GM10248 (cell line): ENCODE results near the gene ZIC4.

Source experiments
- CTCF ChIA-PET: fragments of 300-600 bp; sonication (Branson Sonifier 250); formaldehyde crosslinking; extraction: SDS; loops from one replicate; lab custom pipeline; 2021; ENCODE audit warnings: antibody characterized with exemption; lab: Yijun Ruan, JAX
- POLR2A ChIA-PET: fragments of 350-650 bp; sonication (Branson Sonifier 250); formaldehyde crosslinking; extraction: SDS; loops from one replicate; lab custom pipeline; 2020; ENCODE audit warnings: antibody characterized with exemption; lab: Yijun Ruan, JAX
- DNase-seq: peaks from one replicate; pipeline ENCODE4 v3.0.0; 2012; ENCODE audit errors: extremely low spot score
- TF ChIP-seq, protein P1 (sequence below): IDR thresholded peaks from 2 replicates; pipeline ENCODE4 v1.5.1; 2012; ENCODE audit warnings: mild to moderate bottlenecking, low read depth; ENCODE audit errors: extremely low read depth, missing control alignments, control extremely low read depth

The ZIC4 gene

DNA sequence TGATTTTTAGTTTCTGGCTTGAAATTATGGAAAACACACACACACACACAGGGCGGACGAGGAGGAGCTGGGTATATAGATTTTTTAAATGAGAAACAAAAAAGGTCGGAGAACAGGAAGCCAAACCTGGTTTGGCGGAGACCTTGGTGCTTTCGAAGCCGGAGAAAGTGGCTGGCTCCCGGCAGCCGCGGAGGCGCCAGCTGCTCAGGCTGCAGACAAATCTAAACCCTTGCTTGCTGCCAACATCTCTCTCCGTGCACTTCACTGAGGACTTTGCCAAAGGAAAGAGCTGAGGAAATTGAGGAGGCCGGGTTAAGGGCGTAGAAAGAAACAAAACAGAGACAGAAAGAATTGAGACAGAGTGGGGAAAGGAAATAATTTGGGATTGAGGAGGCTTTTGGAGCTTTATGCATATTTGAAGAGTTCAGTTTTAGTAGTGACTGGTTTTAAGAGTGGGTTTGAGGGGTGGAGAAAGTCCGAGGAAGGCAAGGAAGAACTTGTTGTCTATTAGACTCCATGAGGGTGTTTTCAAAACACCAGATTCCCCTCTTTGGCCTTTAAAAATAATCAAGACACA, 5.0 kb upstream of the ZIC4 start:
- TF ChIP-seq, protein P1, sequence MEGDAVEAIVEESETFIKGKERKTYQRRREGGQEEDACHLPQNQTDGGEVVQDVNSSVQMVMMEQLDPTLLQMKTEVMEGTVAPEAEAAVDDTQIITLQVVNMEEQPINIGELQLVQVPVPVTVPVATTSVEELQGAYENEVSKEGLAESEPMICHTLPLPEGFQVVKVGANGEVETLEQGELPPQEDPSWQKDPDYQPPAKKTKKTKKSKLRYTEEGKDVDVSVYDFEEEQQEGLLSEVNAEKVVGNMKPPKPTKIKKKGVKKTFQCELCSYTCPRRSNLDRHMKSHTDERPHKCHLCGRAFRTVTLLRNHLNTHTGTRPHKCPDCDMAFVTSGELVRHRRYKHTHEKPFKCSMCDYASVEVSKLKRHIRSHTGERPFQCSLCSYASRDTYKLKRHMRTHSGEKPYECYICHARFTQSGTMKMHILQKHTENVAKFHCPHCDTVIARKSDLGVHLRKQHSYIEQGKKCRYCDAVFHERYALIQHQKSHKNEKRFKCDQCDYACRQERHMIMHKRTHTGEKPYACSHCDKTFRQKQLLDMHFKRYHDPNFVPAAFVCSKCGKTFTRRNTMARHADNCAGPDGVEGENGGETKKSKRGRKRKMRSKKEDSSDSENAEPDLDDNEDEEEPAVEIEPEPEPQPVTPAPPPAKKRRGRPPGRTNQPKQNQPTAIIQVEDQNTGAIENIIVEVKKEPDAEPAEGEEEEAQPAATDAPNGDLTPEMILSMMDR, result no peak
- ChIA-PET POLR2A (no interaction called here), CTCF (interaction anchor here (1.0 kb wide), 1 partner anchor 9 kb away, joined by 3 read pairs; no protein-coding TSS in a partner anchor)
- DNase-seq, result no peak

DNA sequence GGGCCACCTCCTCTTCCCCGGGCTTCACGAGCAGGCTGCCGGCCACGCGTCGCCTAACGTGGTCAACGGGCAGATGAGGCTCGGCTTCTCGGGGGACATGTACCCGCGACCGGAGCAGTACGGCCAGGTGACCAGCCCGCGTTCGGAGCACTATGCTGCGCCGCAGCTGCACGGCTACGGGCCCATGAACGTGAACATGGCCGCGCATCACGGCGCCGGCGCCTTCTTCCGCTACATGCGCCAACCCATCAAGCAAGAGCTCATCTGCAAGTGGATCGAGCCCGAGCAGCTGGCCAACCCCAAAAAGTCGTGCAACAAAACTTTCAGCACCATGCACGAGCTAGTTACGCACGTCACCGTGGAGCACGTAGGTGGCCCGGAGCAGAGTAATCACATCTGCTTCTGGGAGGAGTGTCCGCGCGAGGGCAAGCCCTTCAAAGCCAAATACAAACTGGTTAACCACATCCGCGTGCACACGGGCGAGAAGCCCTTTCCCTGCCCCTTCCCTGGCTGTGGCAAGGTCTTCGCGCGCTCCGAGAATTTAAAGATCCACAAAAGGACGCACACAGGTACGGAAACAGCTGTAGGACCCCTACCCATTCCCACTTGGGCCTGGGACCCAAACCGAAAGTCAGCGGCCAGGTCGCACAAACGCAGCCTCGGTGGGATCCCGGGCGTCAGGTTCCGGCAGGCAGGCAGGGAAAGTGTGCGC, 4.3 kb upstream of the ZIC4 start:
- CTCF ChIA-PET, result no interaction called here
- DNase-seq, result no peak
- TF ChIP-seq, protein P1, result no peak
- POLR2A ChIA-PET, result no interaction called here

DNA sequence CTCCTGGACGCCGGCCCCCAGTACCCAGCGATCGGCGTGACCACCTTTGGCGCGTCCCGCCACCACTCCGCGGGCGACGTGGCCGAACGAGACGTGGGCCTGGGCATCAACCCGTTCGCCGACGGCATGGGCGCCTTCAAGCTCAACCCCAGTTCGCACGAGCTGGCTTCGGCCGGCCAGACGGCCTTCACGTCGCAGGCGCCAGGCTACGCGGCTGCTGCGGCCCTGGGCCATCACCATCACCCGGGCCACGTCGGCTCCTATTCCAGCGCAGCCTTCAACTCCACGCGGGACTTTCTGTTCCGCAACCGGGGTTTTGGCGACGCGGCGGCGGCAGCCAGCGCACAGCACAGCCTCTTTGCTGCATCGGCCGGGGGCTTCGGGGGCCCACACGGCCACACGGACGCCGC, 3.8 kb upstream of the ZIC4 start:
- DNase-seq, result no peak
- TF ChIP-seq, protein P1, result no peak
- ChIA-PET CTCF (no interaction called here), POLR2A (no interaction called here)

GRCh38 chr3:147409143-147410115, 3.1 kb upstream of the ZIC4 start, which contains the start of gene ZIC1:
ZIC1 (plus strand) TSS chr3:147409365; CDS start chr3:147410113, 748 bp downstream.
- no peak for DNase-seq
- TF ChIP-seq, protein P1, result no peak
- POLR2A ChIA-PET, result no interaction called here
- CTCF ChIA-PET, result no interaction called here

- no peak for DNase-seq
- POLR2A ChIA-PET, result no interaction called here
- CTCF ChIA-PET, result no interaction called here
- TF ChIP-seq, protein P1, result no peak
Observed at GRCh38 chr3:147408188-147409100, 2.1 kb upstream of the ZIC4 start.
